GM19035 (cell line): Measurements from ENCODE around the gene CCSAP.
"Not testable (repeated sequence)": the region's sequence is repeated elsewhere in the genome, so short reads cannot be mapped to it uniquely, and the experiment has no call there.

Experiments
- ATAC-seq: cut with Tn5 transposase; IDR thresholded peaks from one replicate; pipeline ENCODE4 v1.9.1; 2021; ENCODE audit not compliant: unreplicated experiment

CCSAP gene

GRCh38 chr1:229342656-229343569 lies at the start of gene CCSAP:
Gene CCSAP (minus strand): TSS chr1:229343047. CDS start chr1:229342465, 582 bp downstream.
- ATAC-seq, result peak; percentile 45

GRCh38 chr1:229390130-229390529 lies 47.3 kb upstream of the CCSAP start:
- no peak for ATAC-seq

GRCh38 chr1:229388897-229389580 lies 46.2 kb upstream of the CCSAP start:
- ATAC-seq, result no peak

- ATAC-seq, result no peak
These were observed 43.1 kb upstream of the CCSAP start for GRCh38 chr1:229385853-229386456.

- no peak for ATAC-seq
These were observed 42.0 kb upstream of the CCSAP start for GRCh38 chr1:229384822-229385221.

- ATAC-seq, result no peak
These were observed 41.1 kb upstream of the CCSAP start for GRCh38 chr1:229383961-229384360.

- ATAC-seq, result no peak
These were observed 40.3 kb upstream of the CCSAP start for GRCh38 chr1:229383188-229383587.

- ATAC-seq, result no peak
These were observed 38.4 kb upstream of the CCSAP start for GRCh38 chr1:229381234-229381633.

GRCh38 chr1:229380536-229381160 lies 37.8 kb upstream of the CCSAP start:
- no peak for ATAC-seq

- no peak for ATAC-seq
These were observed 37.0 kb upstream of the CCSAP start for GRCh38 chr1:229379846-229380245.

- ATAC-seq, result no peak
These were observed 35.9 kb upstream of the CCSAP start for GRCh38 chr1:229378586-229379367.

GRCh38 chr1:229378035-229378434 lies 35.2 kb upstream of the CCSAP start:
- ATAC-seq, result not testable (repeated sequence)

GRCh38 chr1:229377429-229377828 lies 34.6 kb upstream of the CCSAP start:
- ATAC-seq, result no peak

- ATAC-seq, result no peak
These were observed 33.7 kb upstream of the CCSAP start for GRCh38 chr1:229376521-229376920.

GRCh38 chr1:229374485-229374884 lies 31.6 kb upstream of the CCSAP start:
- ATAC-seq, result no peak

- no peak for ATAC-seq
These were observed 30.5 kb upstream of the CCSAP start for GRCh38 chr1:229373395-229373794.

- no peak for ATAC-seq
These were observed 29.4 kb upstream of the CCSAP start for GRCh38 chr1:229372251-229372650.

GRCh38 chr1:229371624-229372023 lies 28.8 kb upstream of the CCSAP start:
- ATAC-seq, result no peak

- ATAC-seq, result no peak
These were observed 27.8 kb upstream of the CCSAP start for GRCh38 chr1:229370601-229371021.

- peak; percentile 50 for ATAC-seq
These were observed 25.5 kb upstream of the CCSAP start for GRCh38 chr1:229368347-229368746.
